ENCODE data around the gene KIAA1210.

Gene KIAA1210

GRCh38 chrX:119127650-119128049 is at the start of gene KIAA1210:
Gene KIAA1210, minus strand, starts transcription at chrX:119127812. Its CDS starts 4,170 bp downstream, at chrX:119123642.
- no peak within 1 kb of the TSS for H3K27ac ChIP-seq
- DNase-seq (ENCODE audit: low read depth, low spot score) = no peak

GRCh38 chrX:119177278-119177677 is 49.7 kb upstream of the KIAA1210 start:
- no peak for DNase-seq (ENCODE audit: low read depth, low spot score)
- no peak overlapping the region for H3K27ac ChIP-seq

DNA sequence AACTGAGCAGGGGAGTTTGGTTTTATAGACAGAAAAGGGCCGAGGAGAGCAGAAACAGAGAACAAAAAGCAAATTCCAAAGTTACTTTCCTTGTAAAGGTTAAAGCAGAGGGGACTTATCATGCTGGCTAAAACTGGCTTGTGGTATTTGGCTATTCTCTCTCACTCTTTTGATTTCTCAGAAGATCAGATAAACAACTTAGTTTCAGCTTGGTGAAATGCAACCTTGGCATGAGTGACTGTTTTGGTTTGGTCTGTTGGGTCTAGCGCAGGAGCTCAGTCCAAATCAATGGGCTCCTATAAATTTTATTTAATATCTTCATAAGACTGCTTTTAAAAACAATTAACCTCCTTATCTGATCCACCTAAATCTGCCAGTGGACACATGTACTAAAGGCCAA is 47.3 kb upstream of the KIAA1210 start:
- H3K27ac ChIP-seq = no peak overlapping the region
- no peak for DNase-seq (ENCODE audit: low read depth, low spot score)

DNA sequence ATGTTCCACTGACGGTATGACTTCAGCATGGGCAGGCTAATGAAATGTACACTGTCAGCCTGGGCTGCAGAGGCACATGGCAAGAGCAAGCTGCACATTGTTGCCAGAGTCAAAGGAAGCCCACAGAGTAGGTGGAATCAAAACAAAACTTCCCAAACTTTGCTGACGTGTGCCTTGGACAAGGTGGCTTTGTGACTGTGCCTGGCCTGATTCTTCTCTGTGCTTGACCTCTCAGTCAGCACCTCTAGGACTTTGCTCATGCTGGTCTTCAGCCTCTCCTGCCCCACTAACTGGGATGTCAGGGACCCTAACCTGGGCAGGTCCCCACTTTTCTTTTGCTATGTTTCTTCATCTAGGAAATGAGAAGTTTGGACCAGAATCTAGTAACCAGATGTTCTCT is 40.5 kb upstream of the KIAA1210 start:
- no peak overlapping the region for H3K27ac ChIP-seq
- no peak for DNase-seq (ENCODE audit: low read depth, low spot score)

DNA sequence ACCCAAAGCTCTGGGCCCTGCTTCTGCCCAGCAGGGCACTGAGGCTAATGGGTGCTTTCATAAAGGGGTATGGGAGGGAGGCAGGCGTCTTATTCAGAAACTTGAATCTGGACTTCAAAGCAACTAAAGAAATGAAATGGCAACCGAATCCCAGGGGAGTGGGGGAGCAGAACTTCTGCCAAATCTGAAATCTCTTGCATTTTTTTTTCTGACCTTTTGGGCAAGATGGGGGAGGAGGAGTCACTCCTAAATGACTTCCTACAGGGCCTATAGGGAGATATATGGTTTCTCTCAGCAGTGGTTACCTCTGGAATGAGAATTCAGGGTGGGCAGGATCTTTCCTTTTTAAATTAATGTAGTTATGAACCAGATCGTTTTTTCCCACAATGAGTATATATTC is 30.6 kb upstream of the KIAA1210 start:
- DNase-seq (ENCODE audit: low read depth, low spot score) = no peak
- H3K27ac ChIP-seq = no peak overlapping the region

DNA sequence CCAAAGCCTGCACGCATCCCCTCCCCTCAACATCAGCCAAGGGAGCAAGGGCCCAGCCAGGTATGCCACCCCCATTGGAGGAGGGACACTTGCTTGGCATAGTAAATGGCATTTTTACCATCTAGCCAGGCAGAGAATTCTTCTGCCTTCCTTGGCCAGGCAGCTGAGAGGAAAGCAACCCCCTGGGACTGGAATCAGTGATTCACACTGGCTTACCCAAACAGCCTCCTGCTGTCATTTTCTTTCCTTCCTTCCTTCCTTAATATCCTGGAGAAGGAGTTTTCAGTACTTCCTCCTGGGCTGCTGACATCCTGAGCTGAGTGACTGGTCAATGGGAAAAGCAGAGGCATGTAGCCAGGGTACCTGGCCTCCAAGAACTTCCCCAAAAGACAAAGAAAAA is 28.6 kb upstream of the KIAA1210 start:
- no peak for DNase-seq (ENCODE audit: low read depth, low spot score)
- no peak overlapping the region for H3K27ac ChIP-seq

DNA sequence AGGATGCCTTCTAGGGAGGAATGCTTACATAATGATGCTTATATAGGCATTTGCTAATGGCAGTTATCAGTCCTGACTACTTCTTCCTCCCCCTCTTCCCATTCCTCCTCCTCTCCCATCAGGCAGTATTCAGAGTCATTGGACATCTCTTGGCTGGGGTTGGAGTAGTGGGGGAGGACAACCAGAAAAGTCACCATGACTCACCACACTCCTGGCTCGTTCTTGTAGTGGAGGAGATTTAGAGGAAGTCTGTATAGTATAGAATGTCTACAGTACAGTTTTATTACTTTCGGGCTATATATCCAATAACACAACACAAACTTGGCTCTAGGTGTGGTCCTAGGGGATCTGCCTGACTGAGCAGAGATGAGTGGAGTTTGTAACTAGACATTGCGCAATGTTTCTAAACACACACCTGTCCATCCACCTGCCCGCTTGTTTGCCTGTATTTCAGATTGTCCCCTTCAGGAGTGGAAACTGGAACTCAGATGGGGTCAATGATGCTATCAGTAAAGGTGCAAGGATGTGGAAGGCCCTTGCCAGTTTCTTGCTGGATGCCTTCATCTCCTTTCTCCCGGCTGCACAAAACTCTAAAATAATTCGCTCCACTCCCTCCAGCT is 27.9 kb upstream of the KIAA1210 start:
- no peak for DNase-seq (ENCODE audit: low read depth, low spot score)
- no peak overlapping the region for H3K27ac ChIP-seq

DNA sequence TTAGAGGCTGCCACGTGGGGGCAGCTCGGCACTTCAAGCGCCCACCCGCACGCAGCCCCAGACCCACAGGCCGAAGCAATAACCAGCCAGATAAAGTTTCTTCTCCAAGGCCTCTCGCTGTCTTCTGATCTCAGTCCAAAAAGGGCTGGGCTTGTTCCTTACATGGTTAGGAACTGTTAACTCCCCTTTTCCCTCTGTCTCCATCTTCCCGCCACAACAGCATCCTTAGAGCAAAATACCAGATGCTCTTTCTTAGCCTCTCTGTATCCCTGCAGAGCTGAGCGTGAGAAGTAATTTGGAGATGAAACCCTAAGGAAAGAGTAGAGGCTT is 23.4 kb upstream of the KIAA1210 start:
- H3K27ac ChIP-seq = no peak overlapping the region
- no peak for DNase-seq (ENCODE audit: low read depth, low spot score)

DNA sequence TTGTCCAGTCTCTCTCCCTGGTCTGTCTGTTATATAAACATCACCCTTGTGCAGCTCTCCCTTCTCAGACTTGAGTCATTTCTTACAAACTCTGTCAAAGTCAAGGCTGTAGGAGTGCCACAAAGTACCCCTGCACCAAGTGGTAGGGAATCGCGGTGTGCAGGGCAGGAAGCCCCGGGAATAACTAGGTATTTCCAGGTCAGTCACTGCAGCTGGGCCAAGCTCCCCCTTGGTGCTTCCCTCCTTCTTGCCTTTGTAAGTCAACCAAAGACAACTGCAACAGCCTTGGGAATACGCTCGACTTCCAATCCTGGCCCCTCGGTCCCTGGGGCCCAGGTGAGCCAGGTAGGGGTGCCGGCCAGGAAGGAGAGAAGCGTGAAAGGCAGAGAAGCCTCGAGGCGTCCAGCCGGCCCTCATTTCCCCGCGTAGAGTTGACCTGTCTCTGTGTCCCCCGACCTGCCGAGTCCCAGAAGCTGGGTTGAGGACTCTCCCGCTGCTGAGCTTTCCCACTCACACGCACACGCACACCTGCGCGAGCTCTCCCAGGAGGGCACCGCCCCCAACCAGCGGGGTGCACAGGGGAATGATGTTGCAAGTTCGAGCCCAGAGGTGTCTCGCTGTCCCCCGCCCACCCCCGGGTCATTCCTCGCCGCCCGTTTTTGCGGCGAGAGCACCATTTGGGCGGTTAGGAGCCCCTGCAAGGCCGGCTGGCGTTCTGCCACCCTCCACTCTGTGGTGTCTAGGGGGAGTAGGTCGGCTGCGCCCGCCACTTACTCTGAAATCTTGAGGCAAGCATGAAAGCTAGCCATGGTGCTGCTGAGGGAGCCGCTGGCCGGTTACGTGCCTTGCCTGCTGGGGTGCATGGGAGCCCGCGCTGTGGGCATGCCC is 22.8 kb upstream of the KIAA1210 start:
- no peak overlapping the region for H3K27ac ChIP-seq
- DNase-seq (ENCODE audit: low read depth, low spot score) = no peak

DNA sequence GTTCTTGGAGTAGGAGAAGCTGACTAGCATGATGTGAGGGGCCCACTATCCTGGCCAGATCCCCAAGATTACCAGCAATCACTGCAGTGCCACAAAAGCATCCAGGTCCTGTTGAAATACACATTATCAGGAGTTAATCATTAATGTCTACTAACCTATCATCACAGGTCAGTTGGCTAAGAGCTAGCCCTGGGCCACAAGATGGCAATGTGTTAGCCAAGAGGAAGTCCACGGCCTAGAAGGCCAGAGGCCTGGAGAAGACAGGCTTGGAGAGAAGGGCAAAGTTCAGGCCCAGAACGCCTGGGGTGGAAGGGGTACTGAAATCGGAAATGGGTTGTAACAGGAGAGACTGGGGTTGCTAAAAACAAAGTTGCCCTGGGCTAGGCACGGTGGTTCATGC is 19.9 kb upstream of the KIAA1210 start:
- no peak overlapping the region for H3K27ac ChIP-seq
- DNase-seq (ENCODE audit: low read depth, low spot score) = no peak

DNA sequence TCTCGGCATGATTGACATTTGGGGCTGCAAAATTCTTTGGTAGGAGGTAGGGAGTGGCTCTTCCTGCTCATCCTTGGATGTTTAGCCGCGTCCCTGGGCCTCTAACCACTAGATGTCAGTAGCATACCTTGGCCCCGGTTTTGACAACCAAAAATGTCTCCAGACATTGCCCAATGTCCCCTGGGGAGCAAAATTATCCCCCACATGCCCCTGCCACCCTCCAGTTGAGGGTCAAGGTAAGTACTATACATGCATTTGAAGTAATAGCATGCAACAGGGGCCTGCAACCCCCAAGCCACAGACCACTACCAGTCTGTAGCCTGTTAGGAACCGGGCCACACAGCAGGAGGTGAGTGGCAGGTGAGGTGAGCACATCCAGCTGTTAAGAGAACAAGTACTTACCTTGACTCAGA is 17.6 kb upstream of the KIAA1210 start:
- DNase-seq (ENCODE audit: low read depth, low spot score) = no peak
- no peak overlapping the region for H3K27ac ChIP-seq

DNA sequence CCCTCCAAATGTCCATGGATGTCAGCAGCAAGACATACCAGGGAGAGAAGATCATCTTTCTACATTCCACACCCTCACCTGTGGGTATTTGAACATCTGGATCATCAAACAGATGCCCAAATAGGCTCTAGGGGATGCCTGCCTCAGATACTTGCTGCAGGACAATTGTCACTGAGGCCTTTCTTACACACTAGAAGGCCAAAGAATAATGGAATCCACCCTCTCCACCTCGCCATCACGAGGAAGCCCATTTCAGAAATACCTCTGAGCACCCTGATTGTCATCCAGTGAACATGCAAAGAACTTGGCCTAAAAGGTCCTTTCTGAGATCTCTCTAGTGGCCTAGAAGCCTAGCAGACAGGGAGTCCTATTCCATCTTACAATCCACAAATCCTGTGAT is 6.9 kb upstream of the KIAA1210 start:
- H3K27ac ChIP-seq = no peak overlapping the region
- DNase-seq (ENCODE audit: low read depth, low spot score) = no peak

DNA sequence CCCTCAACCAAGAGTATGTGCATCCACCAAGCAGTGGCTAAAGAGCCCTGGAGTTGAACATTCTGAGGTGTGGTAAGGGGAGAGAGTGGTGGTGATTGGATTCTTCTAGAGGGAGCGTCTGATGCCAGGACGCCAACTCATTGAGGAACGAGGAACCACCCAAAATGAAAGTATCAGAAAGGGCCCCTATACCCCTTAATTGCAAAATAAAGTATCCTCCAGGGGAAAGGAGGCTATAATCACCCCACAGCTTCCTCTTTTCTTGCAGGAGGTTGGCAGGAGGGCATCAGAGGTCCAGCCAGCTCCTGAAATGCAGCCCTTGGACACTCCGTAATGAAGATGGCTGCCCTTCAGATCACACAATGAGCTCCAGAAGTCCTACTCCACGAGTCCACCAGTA is 5.3 kb upstream of the KIAA1210 start:
- no peak overlapping the region for H3K27ac ChIP-seq

DNA sequence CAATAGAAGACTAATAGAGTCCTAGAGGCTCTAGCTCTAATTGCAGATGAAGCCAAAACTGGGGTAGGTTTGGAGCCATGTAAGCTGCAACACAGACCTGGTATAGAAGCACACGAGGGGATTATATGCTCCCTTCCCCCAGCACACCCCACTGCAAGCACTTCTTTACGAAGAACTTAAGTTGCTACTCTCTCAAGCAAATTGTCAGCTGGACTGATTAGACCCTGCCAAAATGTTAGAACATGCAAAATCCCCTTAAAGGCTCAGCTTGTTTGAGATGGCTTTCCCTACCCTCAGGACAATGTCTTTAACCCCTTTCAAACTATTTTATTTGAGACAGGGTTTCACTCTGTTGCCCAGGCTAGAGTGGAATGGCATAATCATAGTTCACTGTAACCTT is 4.7 kb upstream of the KIAA1210 start:
- no peak overlapping the region for H3K27ac ChIP-seq
- no peak for DNase-seq (ENCODE audit: low read depth, low spot score)

More for the DNA sequence above, 5.3 kb upstream of the KIAA1210 start:
- DNase-seq (ENCODE audit: low read depth, low spot score) = no peak

GRCh38 chrX:119130911-119131310 is 3.3 kb upstream of the KIAA1210 start:
- DNase-seq (ENCODE audit: low read depth, low spot score) = no peak
- H3K27ac ChIP-seq = no peak overlapping the region

DNA sequence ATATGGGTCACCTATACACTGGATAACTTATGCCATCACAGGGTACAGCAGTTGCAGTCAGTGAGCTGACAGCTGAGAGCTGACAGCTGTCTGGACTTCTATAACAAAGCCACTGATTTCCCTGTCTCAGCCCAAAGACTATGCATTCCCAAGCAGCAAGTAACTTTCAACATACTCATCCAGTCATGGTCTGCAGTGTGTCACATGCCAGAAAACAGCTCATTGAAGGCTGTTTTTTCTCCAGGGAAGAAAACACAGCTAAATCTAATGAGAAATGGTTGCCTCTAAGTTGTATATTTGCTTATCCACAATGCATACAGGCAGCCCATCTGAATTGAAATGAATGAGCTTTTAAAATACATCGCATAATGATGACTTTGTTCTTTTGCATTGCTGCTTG is 6.3 kb downstream of the KIAA1210 start:
- no peak overlapping the region for H3K27ac ChIP-seq
- DNase-seq (ENCODE audit: low read depth, low spot score) = no peak

DNA sequence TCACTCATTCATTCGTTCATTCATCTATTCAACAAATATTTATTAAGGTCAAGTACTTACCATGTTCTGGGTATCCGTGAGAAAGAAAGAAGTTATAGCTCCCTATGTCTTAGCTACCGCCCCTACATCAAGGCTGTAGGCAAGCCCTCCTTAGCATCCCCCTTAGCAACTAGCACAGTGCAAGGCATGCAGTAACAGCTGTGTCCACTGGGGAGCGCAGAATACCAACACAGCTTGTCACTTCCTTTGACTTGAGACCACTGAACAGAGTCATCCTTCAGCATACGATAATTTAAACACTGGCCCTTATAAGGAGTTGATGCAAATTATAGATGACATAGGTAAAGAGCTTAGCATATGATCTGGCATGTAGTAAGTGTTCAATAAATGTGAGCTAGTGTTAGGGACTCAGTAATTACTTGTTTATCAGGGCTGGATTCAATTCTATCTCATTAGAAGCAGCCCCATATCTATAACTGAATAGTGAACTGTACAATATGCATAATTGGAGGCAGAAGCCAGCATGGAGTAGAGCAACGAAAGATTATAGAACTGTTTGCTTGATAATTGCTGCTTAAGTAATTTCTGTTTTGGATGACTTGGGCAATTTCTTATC is 8.7 kb downstream of the KIAA1210 start:
- no peak overlapping the region for H3K27ac ChIP-seq
- DNase-seq (ENCODE audit: low read depth, low spot score) = no peak

- H3K27ac ChIP-seq = no peak overlapping the region
- no peak for DNase-seq (ENCODE audit: low read depth, low spot score)
Observed at GRCh38 chrX:119107206-119107605, 20.4 kb downstream of the KIAA1210 start.

DNA sequence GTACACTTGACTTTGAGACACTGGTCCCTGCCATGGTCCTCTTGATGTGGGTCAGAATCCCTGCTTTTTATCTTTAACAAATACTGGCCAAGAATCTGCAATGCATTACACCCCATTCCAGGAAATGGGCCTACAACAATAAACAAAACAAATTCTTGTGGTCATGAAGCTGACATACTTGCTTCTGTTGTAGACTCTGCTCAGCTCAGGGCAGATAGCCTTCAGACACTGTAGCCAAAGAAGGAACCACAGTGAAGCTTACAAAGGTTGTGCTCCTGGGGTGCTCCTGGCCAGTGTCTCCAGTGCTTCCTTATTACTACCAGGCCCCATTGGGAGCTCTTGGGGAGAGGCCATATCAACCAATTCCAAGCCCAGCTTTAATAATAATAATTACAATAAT is 21.8 kb downstream of the KIAA1210 start:
- no peak for DNase-seq (ENCODE audit: low read depth, low spot score)
- H3K27ac ChIP-seq = no peak overlapping the region

DNA sequence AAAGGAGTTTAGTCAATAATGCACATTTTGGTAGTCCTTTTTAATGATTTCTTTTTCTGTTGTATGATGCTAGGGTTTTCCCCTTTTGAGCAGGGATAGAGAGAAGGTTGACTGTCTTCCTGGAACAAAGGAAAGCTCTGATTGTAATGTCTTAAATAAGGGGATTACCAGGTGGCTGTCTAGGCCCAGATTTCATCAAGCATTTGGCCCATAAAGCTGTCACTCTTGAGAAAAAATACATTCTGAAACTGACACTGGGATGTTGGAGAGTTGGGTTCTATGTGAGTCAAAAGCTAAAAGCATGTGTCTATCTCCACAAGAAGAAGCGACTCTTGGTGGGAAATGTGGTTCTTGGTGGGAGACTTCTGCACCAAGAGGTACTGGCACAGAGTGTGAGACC is 26.4 kb downstream of the KIAA1210 start:
- H3K27ac ChIP-seq = no peak overlapping the region
- no peak for DNase-seq (ENCODE audit: low read depth, low spot score)

GRCh38 chrX:119095936-119096335 is 31.7 kb downstream of the KIAA1210 start:
- H3K27ac ChIP-seq = no peak overlapping the region
- DNase-seq (ENCODE audit: low read depth, low spot score) = no peak

DNA sequence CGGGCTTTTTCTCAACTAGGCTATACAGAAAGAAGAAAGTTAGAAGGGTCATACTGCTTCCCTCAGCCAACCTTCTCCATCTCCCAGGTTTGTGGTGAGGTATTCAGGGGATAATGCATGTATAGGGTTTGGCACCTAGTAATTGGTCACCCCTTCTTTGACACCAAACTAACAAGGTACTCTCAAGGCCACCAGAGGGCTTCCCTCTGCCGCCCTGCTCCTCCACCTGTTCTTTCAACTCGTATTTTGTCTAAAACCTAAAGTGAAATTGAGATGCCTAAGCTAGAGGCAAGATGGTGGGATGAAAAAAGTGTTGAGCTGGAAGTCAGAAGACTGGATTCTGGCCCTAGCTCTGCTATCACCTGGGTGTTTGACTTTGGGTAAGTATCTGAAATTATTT is 32.8 kb downstream of the KIAA1210 start:
- no peak for DNase-seq (ENCODE audit: low read depth, low spot score)
- no peak overlapping the region for H3K27ac ChIP-seq
